Measurements from ENCODE around the gene SPPL2C. TPM values are rescaled to one million over a fixed set of nuclear protein-coding genes. Genes with fewer than 3 reads are reported as not detected.

SPPL2C gene
- total RNA-seq, 2 donors from 2014 or later = 1.5 TPM; not detected in 1

GRCh38 chr17:45839442-45839841 is 5.2 kb upstream of the SPPL2C start:
- intact Hi-C loops (cut with DNase I) = no loop called here
- no peak overlapping the region for H3K4me3 ChIP-seq
- H3K9me3 ChIP-seq = no peaks in the 10 kb centered on the region
- 81% methylated on average over 4 of the region's 4 CpGs for WGBS
- no peak for DNase-seq (ENCODE audit: low spot score)
- no peaks in the 10 kb centered on the region for H3K27me3 ChIP-seq (replicated peaks; ENCODE audit: insufficient read depth)
- no peaks in the 10 kb centered on the region for H3K36me3 ChIP-seq
- TF ChIP-seq CTCF (IDR thresholded peaks at IDR 0.05) = no peak
- TF ChIP-seq POLR2AphosphoS5 (IDR thresholded peaks at IDR 0.05) = no peak
- no peak for TF ChIP-seq POLR2A (IDR thresholded peaks at IDR 0.05)
- no peaks in the 10 kb centered on the region for H3K4me1 ChIP-seq (replicated peaks)
- H3K27ac ChIP-seq = no peak overlapping the region

- 76% methylated on average over 9 of the region's 9 CpGs for WGBS
- no peaks in the 10 kb centered on the region for H3K36me3 ChIP-seq
- H3K4me1 ChIP-seq (replicated peaks) = no peaks in the 10 kb centered on the region
- H3K27me3 ChIP-seq (replicated peaks; ENCODE audit: insufficient read depth) = no peaks in the 10 kb centered on the region
- no peak overlapping the region for H3K4me3 ChIP-seq
- intact Hi-C loops (cut with DNase I) = no loop called here
- H3K9me3 ChIP-seq = no peaks in the 10 kb centered on the region
- TF ChIP-seq POLR2AphosphoS5 (IDR thresholded peaks at IDR 0.05) = no peak
- no peak for TF ChIP-seq POLR2A (IDR thresholded peaks at IDR 0.05)
- no peak for TF ChIP-seq CTCF (IDR thresholded peaks at IDR 0.05)
- no peak overlapping the region for H3K27ac ChIP-seq
- no peak for DNase-seq (ENCODE audit: low spot score)
These were observed 3.5 kb upstream of the SPPL2C start for GRCh38 chr17:45841186-45841585.

GRCh38 chr17:45841883-45842525 is 2.7 kb upstream of the SPPL2C start:
- no peak for DNase-seq (ENCODE audit: low spot score)
- H3K4me1 ChIP-seq (replicated peaks) = no peaks in the 10 kb centered on the region
- no peaks in the 10 kb centered on the region for H3K27me3 ChIP-seq (replicated peaks; ENCODE audit: insufficient read depth)
- TF ChIP-seq CTCF (IDR thresholded peaks at IDR 0.05) (no peak), POLR2A (IDR thresholded peaks at IDR 0.05) (no peak), POLR2AphosphoS5 (IDR thresholded peaks at IDR 0.05) (no peak)
- H3K27ac ChIP-seq = no peak overlapping the region
- no peak overlapping the region for H3K4me3 ChIP-seq
- no peaks in the 10 kb centered on the region for H3K36me3 ChIP-seq
- intact Hi-C loops (cut with DNase I) = no loop called here
- H3K9me3 ChIP-seq = no peaks in the 10 kb centered on the region
- WGBS = 50% methylated on average over 7 of the region's 7 CpGs

GRCh38 chr17:45843722-45844121 is 959 bp upstream of the SPPL2C start:
- 93% methylated on average over 4 of the region's 4 CpGs for WGBS
- intact Hi-C loops (cut with DNase I) = no loop called here
- TF ChIP-seq POLR2AphosphoS5 (IDR thresholded peaks at IDR 0.05) (no peak), CTCF (IDR thresholded peaks at IDR 0.05) (no peak), POLR2A (IDR thresholded peaks at IDR 0.05) (no peak)
- no peak overlapping the region for H3K4me3 ChIP-seq
- DNase-seq (ENCODE audit: low spot score) = no peak
- no peaks in the 10 kb centered on the region for H3K27me3 ChIP-seq (replicated peaks; ENCODE audit: insufficient read depth)
- H3K36me3 ChIP-seq = no peaks in the 10 kb centered on the region
- no peak overlapping the region for H3K27ac ChIP-seq
- H3K4me1 ChIP-seq (replicated peaks) = no peaks in the 10 kb centered on the region
- no peaks in the 10 kb centered on the region for H3K9me3 ChIP-seq

Measured in prostate gland (tissue), 2 donors.